GM21526 (cell line): Measurements from ENCODE around the gene C1QTNF9.
"Not testable (repeated sequence)": the region's sequence is repeated elsewhere in the genome, so short reads cannot be mapped to it uniquely, and the experiment has no call there.

Experiments used
- ATAC-seq: cut with Tn5 transposase; IDR thresholded peaks from one replicate; pipeline ENCODE4 v1.9.1; 2021; ENCODE audit warnings: moderate library complexity; ENCODE audit not compliant: unreplicated experiment, low FRiP score

Gene C1QTNF9, protein sequence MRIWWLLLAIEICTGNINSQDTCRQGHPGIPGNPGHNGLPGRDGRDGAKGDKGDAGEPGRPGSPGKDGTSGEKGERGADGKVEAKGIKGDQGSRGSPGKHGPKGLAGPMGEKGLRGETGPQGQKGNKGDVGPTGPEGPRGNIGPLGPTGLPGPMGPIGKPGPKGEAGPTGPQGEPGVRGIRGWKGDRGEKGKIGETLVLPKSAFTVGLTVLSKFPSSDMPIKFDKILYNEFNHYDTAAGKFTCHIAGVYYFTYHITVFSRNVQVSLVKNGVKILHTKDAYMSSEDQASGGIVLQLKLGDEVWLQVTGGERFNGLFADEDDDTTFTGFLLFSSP

GRCh38 chr13:24309300-24309699, at the start of gene C1QTNF9:
Gene C1QTNF9, plus strand, starts transcription at chr13:24309580. Its CDS starts 6,424 bp downstream, at chr13:24316004.
- not testable (repeated sequence) for ATAC-seq

GRCh38 chr13:24261566-24261965, 47.8 kb upstream of the C1QTNF9 start:
- ATAC-seq, result no peak

DNA sequence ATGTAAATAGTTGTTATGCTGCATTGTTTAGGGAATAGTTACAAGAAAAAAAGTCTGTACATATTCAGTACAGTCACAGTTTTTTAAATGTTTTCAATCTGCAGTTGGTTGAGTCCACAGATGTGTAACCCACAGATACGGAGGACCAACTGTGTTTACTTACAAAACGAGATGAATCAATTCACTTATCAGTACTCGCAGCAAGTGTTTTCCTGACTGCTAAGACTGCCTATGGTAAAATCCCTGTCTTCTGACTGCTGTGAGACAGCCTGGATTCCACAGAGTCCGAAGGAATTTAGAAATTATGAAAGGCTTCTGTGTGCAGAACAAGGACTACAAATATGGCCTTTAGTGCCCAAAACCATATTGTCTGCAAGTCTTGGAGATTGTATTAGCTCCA, 45.7 kb upstream of the C1QTNF9 start:
- no peak for ATAC-seq

DNA sequence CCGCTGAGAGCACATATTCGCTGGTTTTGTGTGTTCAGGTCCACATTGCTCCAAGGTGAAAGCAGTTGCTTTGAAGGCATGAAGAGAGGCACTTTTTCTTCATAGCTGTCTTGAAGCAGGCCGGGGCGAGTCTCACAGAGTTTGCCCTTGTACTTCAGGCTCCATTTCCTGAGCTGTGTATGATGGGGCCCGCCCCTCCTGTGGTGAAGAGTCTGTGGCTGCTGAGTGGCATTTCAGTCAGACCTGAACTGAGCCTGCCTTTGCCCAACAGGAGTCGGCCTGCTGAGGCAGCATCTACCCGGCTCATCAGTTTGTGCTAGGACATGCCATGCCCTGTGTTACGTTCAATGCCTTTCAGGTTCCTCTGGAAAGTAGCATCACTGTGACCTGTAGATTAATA, 44.4 kb upstream of the C1QTNF9 start:
- ATAC-seq, result no peak

- no peak for ATAC-seq
Measured at GRCh38 chr13:24265453-24265852, 43.9 kb upstream of the C1QTNF9 start.

DNA sequence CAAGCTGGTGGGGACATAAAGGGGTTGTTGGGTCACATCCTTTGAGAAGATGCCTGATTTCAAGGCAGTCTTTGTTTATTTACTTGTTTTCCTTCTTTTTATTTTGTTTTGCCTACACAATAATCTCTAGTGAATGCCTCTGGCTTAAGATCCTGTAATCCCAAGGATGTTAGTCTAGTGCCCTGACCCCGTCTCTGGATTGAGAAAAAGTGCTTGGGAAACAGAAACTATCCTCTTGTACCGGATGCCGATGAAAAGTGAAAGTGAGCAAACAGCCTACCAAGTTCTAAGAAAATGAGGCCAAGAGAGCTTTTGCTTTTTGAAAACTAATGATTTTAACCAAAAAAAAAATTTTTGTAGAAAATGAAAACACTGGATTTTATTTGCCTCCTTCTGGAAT, 42.1 kb upstream of the C1QTNF9 start:
- ATAC-seq, result no peak

DNA sequence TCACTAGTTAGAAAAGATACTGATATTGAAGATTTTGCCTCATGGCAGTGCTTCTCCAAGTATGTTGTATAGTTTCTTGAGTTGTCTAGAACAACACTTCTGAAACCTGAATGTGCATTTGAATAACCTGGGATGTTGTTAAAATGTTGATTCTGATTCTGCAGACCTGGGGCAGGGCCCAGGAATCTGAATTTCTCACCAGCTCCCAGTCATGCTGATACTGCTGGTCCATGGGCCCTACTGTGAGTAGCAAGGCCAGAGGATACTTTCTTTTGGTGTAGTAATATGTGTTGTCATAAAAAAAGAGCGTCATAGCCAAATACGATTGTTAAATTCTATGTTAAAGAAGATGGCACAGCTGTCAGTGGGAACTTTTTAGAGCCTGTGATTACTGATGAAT, 41.6 kb upstream of the C1QTNF9 start:
- no peak for ATAC-seq

DNA sequence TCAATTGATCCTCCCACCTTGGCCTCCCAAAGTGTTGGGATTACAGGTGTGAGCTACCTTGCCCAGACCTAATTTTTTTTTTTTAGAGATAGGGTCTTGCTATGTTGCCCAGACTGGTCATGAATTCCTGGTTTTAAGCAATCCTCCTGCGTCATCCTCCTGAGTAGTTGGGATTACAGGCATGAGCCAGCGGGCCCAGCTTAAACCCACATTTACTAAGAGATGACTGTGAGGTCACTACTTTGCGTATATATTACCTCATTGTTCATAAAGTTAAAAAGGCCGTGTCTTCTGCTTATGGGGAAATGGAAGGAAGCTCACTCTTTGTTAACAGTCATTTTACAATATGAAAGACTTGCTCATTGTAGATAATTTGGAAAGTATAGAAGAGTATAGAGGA, 39.6 kb upstream of the C1QTNF9 start:
- ATAC-seq, result no peak

- peak; percentile 60 for ATAC-seq
Measured at GRCh38 chr13:24270639-24271141, 38.7 kb upstream of the C1QTNF9 start.

GRCh38 chr13:24271231-24271600, 38.2 kb upstream of the C1QTNF9 start:
- no peak for ATAC-seq

DNA sequence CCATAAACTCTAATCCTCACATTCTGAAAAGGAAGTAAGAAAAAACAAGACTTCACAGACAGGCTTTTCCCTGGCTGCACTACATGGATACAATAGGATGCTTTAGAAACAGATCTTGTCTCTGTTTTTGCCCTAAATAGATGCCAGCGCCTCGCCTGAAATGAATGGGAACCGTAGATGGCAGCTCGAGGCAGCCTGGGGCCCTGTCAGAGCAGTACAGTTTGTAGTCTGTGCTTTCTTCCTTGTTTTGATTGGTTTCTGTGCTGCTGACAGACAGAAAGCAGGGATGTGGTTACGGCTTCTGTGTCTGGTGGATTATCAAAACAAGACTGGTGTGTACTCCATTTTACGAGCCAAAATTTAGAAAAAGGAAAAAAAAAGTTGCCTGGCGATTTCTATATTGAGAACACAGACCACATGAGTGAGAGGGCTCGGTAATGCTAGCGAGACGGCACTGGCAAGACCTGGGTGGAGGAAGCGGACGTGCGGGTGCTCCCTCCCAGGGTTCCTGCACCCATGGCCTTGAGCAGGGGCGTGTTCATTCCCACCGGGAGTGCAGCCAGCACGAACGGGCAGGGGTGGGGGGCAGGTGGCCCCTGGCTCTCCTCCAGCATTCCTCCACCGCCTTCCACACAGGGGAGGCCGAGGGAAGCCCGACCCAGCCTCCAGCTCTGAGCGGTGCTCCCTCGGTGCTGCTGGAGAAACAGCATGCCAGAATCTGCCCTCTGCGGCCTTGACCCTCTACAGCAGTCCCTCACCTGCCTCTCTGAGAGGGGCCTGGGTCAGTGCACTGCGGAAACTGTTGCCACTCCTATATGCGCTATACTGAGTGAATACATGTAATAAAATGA, 37.6 kb upstream of the C1QTNF9 start:
- ATAC-seq, result peak; percentile 44

DNA sequence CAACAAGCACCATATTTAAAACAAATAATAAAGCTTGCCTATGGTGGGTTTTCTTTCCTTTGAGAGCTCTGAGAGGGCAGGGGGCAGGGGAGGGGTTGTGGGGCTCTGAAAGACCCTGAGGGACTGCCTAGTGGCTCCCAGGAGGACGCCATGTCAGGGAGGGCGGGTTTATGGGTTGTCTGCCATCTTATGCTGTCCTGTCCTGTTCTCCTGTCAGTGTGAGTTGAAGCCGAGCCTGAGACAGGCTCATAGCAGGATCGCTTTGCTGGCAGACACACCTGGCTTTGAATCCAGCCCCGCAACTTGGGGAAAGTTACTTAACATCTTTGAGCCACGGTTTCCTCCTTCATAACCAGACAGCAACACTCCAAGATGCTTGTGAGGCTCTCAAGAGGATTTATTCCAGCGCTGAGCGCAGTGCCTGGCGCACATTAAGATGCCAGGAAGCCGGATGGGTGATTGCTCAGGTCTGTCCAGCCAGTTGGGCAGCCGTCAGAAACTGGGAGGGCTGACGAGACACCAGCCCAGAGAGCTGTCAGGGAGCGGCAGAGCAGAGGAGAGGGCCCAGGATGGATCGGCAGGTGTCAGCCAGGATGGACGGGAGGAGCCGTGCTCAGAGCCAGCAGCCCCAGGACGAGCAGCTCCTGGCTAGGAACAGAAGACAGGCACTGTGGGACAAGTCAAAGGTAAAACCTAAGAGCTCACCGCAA, 36.8 kb upstream of the C1QTNF9 start:
- ATAC-seq, result no peak

DNA sequence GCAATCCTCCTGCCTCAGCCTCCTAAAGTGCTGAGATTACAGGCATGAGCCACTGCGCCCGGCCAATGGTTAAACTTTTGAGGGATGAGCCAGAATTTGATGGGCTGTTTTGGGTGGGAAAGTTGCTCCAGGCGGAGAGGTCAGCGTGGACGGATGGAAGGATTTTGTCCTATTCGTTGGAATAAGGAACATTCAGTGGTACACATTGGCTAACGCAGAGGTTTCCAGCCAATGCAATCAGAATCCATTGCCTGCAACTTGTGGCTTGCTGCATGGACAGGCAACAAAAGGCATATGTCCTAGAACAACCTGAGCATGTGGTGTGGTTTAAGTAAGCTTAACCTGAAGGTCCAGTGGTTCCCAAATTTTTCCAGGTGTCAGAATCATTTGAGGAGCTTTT, 35.5 kb upstream of the C1QTNF9 start:
- ATAC-seq, result no peak

DNA sequence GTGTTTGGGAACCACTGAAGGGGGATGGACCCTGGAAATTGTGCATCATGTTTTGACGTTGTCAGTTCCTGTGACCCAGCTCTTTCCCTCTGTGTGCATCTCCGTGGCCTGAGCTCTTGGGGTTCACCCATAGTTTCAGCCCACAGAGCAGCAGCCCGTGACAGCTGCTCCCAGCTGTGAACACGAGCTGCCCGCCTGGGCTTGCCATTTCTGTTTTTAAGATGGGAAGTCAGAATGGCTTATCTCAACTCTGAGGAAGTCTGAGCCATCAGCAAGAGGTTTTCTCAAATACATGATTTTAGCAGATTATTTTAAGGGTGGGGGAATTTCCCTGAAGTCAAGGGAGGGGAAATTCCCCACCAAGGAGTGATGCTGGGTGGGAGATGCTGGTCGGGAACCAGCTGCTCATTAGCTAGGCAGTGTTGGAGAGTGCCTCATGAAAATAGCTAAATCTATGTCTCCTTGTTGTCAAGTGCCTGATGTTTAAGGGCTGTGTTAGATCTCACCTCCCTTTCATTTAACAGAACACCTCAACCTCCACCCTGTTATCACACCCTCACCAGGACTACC, 34.8 kb upstream of the C1QTNF9 start:
- ATAC-seq, result peak; percentile 54

- no peak for ATAC-seq
Measured at GRCh38 chr13:24275041-24275440, 34.3 kb upstream of the C1QTNF9 start.

DNA sequence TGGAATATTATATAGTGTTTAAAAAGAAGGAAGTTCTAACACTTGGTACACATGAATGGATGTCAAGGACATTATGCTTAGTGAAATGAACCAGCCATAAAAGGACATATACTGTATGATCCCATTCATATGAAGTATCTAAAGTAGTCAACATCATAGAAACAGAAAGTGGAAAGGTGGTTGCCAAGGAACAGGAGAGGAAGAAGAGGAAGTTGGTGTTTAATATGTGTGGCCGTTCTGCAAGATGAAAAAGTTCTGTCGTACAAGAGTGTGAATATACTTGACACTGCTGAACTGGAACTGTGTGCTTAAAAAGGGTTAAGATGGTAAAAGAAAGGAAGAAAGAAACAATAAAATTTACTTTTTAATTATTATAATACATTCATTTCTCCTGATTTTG, 33.1 kb upstream of the C1QTNF9 start:
- ATAC-seq, result no peak

- no peak for ATAC-seq
Measured at GRCh38 chr13:24276861-24277260, 32.5 kb upstream of the C1QTNF9 start.

- ATAC-seq, result no peak
Measured at GRCh38 chr13:24277761-24278160, 31.6 kb upstream of the C1QTNF9 start.

DNA sequence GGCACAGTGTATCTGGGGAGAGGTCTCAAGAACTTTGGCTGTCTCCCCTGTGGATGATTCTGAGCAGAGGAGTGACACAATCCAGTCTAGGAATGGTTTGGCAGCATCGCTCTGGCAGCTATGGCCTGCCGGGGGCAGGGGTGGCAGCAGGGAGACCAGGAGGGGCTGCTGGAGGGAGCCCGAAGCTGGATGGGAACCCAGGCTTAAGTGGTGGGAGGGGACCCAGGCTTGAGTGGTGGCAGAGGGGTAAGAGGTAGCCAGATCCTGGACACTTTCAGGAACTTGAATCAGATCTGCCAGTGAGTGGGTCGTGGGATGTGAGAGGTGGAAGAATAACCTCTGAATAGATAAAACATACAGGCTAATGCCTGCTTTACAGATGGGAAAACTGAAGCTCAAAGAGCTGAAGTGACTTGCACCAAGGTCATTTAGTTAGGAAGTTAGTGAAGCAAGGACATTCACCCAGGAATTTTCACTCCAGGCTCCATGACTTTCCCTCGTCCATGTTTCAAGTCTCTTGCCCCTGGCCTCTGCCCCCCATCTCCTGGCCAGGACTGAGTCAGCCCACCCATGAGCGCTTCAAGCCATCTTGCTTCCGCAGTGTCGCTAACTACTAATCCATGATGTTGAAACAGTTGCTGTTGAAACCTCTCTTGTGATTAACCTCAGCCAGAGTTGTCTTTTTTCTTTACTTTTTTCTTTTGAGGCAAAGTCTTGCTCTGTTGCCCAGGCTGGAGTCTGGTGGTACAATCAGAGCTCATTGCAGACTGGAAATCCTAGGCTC, 29.9 kb upstream of the C1QTNF9 start:
- ATAC-seq, result no peak

DNA sequence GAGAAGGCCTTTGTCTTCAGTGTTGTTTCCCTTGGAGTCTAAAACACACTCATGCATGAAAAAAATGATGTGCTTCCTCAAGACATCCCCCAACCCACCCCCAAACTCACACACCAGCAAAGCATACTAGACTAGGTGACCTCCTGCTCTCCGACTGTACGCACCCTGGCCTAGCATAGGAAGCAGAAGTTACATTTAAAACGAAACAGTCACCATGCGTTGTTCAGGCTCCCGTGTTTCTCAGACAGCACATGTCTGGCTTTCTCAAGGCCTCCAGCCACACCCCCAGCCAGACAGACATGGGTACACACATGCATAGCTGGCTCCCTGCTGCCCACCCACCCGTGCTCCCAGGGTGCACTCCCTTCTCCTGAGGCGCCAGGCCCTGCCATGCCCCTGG, 28.7 kb upstream of the C1QTNF9 start:
- ATAC-seq, result peak; percentile 48
